HL-60 (cell line): ENCODE results near the gene HLCS.

Experiments used
- DNase-seq, 2 experiments: peaks; one replicate each; pipeline ENCODE4 v3.0.0-alpha.2; 2010 to 2020; ENCODE audit warnings: low read depth in 1 of 2, low spot score in 1 of 2
- H3K27ac ChIP-seq: fragments of 250-450 bp; sonication (Bioruptor Pico); replicated peaks from 2 replicates; pipeline ENCODE4 v1.5.1; 2020; ENCODE audit warnings: mild to moderate bottlenecking, moderate library complexity
- H3K27me3 ChIP-seq: fragments of 250-450 bp; sonication (Bioruptor Pico); 2 replicates; pipeline ENCODE4 v1.5.1; 2021; ENCODE audit warnings: mild to moderate bottlenecking, moderate library complexity; ENCODE audit not compliant: insufficient read depth, poor library complexity, severe bottlenecking
- H3K4me3 ChIP-seq: replicated peaks from 2 replicates; pipeline ENCODE4 v1.5.1; 2011; ENCODE audit warnings: mild to moderate bottlenecking, control low read depth, low read length; ENCODE audit not compliant: insufficient read depth
- GABPA ChIP-seq: IDR thresholded peaks from 2 replicates; pipeline ENCODE4 v1.6.1; 2012; ENCODE audit warnings: low read depth
- POLR2AphosphoS5 ChIP-seq: IDR thresholded peaks from 2 replicates; pipeline ENCODE4 v1.6.1; 2012; ENCODE audit warnings: low read depth
- SPI1 ChIP-seq: IDR thresholded peaks from 2 replicates; pipeline ENCODE4 v1.6.1; 2012; ENCODE audit warnings: low read depth, mild to moderate bottlenecking, borderline replicate concordance
- TF ChIP-seq, protein P1 (sequence below): IDR thresholded peaks from one replicate; pipeline ENCODE4 v1.5.1; 2011; ENCODE audit warnings: low read length, control low read depth, inconsistent platforms; ENCODE audit not compliant: insufficient read depth
- TF ChIP-seq, protein P2 (sequence below): IDR thresholded peaks from 2 replicates; pipeline ENCODE4 v1.6.1; 2012; ENCODE audit warnings: low read depth; ENCODE audit not compliant: insufficient replicate concordance

HLCS gene

DNA sequence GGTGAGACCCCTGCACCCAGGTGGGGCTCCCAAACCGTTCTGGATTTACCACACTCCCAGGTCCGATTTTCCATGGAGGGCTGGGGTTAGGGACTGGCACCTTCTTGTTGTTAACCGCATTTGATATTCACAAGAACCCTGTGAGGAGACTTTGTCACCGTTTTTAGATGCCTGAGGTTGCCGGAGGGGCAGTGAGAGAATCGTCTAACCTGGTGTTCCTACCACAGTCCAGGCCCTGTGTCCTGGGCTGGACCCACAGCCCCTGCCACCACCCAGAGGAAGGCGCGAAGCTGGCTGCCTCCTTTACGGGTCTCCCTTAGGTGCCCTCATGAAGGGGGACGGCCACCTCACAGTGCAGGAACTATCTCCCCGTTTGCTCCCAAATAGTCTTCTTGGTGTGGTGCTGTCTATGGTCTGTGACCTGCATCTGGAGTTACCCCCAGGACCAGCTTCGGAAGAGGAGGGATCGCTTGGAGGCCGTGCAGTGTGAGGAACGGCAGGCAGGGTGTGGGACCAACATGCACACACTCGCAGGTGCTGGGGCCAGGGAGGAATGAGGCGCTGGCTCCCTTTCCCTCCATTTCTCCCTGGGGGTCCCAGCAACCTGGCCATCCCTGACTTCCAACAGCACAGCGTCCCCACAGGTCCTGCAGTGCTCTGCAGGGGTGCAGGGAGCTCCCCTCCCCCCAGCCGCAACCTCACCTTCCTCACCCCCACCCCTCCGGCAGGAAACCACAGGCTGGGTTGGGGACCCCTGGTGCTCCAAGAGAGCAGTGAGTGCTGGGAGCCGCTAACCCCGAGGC lies 260.6 kb downstream of the HLCS start:
- TF ChIP-seq, protein P1, sequence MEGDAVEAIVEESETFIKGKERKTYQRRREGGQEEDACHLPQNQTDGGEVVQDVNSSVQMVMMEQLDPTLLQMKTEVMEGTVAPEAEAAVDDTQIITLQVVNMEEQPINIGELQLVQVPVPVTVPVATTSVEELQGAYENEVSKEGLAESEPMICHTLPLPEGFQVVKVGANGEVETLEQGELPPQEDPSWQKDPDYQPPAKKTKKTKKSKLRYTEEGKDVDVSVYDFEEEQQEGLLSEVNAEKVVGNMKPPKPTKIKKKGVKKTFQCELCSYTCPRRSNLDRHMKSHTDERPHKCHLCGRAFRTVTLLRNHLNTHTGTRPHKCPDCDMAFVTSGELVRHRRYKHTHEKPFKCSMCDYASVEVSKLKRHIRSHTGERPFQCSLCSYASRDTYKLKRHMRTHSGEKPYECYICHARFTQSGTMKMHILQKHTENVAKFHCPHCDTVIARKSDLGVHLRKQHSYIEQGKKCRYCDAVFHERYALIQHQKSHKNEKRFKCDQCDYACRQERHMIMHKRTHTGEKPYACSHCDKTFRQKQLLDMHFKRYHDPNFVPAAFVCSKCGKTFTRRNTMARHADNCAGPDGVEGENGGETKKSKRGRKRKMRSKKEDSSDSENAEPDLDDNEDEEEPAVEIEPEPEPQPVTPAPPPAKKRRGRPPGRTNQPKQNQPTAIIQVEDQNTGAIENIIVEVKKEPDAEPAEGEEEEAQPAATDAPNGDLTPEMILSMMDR: no peak
- TF ChIP-seq POLR2AphosphoS5 (no peak), GABPA (no peak), SPI1 (no peak)
- TF ChIP-seq, protein P2, sequence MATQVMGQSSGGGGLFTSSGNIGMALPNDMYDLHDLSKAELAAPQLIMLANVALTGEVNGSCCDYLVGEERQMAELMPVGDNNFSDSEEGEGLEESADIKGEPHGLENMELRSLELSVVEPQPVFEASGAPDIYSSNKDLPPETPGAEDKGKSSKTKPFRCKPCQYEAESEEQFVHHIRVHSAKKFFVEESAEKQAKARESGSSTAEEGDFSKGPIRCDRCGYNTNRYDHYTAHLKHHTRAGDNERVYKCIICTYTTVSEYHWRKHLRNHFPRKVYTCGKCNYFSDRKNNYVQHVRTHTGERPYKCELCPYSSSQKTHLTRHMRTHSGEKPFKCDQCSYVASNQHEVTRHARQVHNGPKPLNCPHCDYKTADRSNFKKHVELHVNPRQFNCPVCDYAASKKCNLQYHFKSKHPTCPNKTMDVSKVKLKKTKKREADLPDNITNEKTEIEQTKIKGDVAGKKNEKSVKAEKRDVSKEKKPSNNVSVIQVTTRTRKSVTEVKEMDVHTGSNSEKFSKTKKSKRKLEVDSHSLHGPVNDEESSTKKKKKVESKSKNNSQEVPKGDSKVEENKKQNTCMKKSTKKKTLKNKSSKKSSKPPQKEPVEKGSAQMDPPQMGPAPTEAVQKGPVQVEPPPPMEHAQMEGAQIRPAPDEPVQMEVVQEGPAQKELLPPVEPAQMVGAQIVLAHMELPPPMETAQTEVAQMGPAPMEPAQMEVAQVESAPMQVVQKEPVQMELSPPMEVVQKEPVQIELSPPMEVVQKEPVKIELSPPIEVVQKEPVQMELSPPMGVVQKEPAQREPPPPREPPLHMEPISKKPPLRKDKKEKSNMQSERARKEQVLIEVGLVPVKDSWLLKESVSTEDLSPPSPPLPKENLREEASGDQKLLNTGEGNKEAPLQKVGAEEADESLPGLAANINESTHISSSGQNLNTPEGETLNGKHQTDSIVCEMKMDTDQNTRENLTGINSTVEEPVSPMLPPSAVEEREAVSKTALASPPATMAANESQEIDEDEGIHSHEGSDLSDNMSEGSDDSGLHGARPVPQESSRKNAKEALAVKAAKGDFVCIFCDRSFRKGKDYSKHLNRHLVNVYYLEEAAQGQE: no peak
- Histone ChIP-seq H3K27me3 (peaks cover 97% of the 10 kb centered on the region), H3K4me3 (no peak overlapping the region), H3K27ac (no peak overlapping the region)
- no peak for DNase-seq

- DNase-seq: no peak
- Histone ChIP-seq H3K4me3 (no peak overlapping the region), H3K27me3 (peaks cover 97% of the 10 kb centered on the region), H3K27ac (no peak overlapping the region)
- TF ChIP-seq POLR2AphosphoS5: no peak
- TF ChIP-seq, protein P2: no peak
- no peak for TF ChIP-seq SPI1
Observed at GRCh38 chr21:36704958-36705678, 261.4 kb downstream of the HLCS start.

GRCh38 chr21:36704281-36704957 lies 262.1 kb downstream of the HLCS start:
- no peak for DNase-seq
- no peak overlapping the region for H3K4me3 ChIP-seq
- no peak overlapping the region for H3K27ac ChIP-seq
- peaks cover 96% of the 10 kb centered on the region for H3K27me3 ChIP-seq
- TF ChIP-seq, protein P2: no peak
- TF ChIP-seq, protein P1: no peak
- TF ChIP-seq POLR2AphosphoS5: no peak
- no peak for TF ChIP-seq SPI1
- no peak for TF ChIP-seq GABPA
